ENCODE results near the gene APCDD1.

DNA sequence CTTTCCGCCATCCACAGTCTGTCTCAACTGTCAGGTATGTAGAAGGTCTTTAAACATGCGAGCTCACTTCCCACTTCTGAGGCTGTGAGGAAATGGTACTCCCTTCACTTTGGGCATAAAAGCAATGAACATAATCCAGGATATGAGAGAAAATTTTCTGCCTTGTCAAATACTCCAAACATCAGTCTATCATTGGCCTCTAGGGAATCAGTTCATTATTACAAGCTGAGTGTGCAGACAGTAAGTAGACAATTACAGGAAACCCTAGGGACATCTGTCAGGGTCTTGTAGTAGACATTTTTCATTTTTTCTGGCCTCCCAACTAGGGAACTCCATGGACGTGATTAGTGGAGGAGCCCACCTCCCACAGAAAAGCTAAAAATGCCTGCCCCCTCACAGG is 13.6 kb upstream of the APCDD1 start:
- TF ChIP-seq, protein P1, sequence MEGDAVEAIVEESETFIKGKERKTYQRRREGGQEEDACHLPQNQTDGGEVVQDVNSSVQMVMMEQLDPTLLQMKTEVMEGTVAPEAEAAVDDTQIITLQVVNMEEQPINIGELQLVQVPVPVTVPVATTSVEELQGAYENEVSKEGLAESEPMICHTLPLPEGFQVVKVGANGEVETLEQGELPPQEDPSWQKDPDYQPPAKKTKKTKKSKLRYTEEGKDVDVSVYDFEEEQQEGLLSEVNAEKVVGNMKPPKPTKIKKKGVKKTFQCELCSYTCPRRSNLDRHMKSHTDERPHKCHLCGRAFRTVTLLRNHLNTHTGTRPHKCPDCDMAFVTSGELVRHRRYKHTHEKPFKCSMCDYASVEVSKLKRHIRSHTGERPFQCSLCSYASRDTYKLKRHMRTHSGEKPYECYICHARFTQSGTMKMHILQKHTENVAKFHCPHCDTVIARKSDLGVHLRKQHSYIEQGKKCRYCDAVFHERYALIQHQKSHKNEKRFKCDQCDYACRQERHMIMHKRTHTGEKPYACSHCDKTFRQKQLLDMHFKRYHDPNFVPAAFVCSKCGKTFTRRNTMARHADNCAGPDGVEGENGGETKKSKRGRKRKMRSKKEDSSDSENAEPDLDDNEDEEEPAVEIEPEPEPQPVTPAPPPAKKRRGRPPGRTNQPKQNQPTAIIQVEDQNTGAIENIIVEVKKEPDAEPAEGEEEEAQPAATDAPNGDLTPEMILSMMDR (IDR thresholded peaks at IDR 0.05): no peak
- no peak for TF ChIP-seq EP300 (IDR thresholded peaks at IDR 0.05)
- TF ChIP-seq POLR2A (IDR thresholded peaks at IDR 0.05): no peak
- no peak for TF ChIP-seq POLR2AphosphoS5 (IDR thresholded peaks at IDR 0.05)

Measured in gastroesophageal sphincter (tissue), 3 donors.